Activated naive CD4-positive, alpha-beta T cell treated with anti-CD3 and anti-CD28 coated beads, Interleukin-2, amount 50 U/mL, for 24 hours (primary cell): ENCODE results near the gene UBALD1.

Experiments used
- H3K27ac Mint-ChIP-seq: one replicate; pipeline ENCODE4 v1.8.0; 2021; ENCODE audit warnings: mild to moderate bottlenecking, mixed read lengths
- H3K27me3 Mint-ChIP-seq: one replicate; pipeline ENCODE4 v1.8.0; 2021; ENCODE audit warnings: mixed read lengths
- H3K36me3 Mint-ChIP-seq: one replicate; pipeline ENCODE4 v1.8.0; 2021; ENCODE audit warnings: mixed read lengths
- H3K4me1 Mint-ChIP-seq: one replicate; pipeline ENCODE4 v1.8.0; 2021; ENCODE audit warnings: mixed read lengths
- H3K4me3 Mint-ChIP-seq: one replicate; pipeline ENCODE4 v1.8.0; 2021; ENCODE audit warnings: mild to moderate bottlenecking, mixed read lengths
- H3K9me3 Mint-ChIP-seq: one replicate; pipeline ENCODE4 v1.8.0; 2021; ENCODE audit warnings: mixed read lengths

Gene UBALD1

DNA sequence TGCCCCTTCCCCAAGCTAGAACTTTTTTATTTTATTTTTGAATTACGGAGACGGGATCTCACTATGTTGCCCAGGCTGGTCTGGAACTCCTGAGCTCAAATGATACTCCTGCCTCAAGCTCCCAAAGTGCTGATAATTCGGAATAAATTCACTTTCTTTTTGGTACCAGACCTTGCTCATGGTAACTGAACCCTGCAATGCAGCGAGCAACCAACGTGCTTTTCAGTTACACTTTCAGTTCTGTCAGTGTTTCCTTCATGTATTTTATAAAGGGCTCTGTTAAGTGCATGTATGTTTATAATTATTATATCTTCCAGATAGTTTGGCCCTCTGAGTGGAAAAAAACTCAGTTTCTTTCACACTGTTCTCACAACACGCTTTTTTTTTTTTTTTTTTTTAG, 44.6 kb downstream of the UBALD1 start:
- H3K36me3 Mint-ChIP-seq: no peaks in the 10 kb centered on the region
- H3K4me3 Mint-ChIP-seq: no peak overlapping the region
- H3K27ac Mint-ChIP-seq: no peak overlapping the region
- H3K27me3 Mint-ChIP-seq: no peaks in the 10 kb centered on the region
- H3K9me3 Mint-ChIP-seq: no peaks in the 10 kb centered on the region
- H3K4me1 Mint-ChIP-seq: no peaks in the 10 kb centered on the region

GRCh38 chr16:4566144-4566543, 48.5 kb downstream of the UBALD1 start:
- Mint-ChIP-seq H3K27me3 (no peaks in the 10 kb centered on the region), H3K9me3 (no peaks in the 10 kb centered on the region), H3K27ac (no peak overlapping the region), H3K4me3 (no peak overlapping the region), H3K36me3 (no peaks in the 10 kb centered on the region), H3K4me1 (no peaks in the 10 kb centered on the region)

- Mint-ChIP-seq H3K9me3 (no peaks in the 10 kb centered on the region), H3K27ac (no peak overlapping the region), H3K27me3 (no peaks in the 10 kb centered on the region), H3K4me1 (no peaks in the 10 kb centered on the region), H3K36me3 (no peaks in the 10 kb centered on the region), H3K4me3 (no peak overlapping the region)
These were observed 49.9 kb downstream of the UBALD1 start for GRCh38 chr16:4564661-4565267.

DNA sequence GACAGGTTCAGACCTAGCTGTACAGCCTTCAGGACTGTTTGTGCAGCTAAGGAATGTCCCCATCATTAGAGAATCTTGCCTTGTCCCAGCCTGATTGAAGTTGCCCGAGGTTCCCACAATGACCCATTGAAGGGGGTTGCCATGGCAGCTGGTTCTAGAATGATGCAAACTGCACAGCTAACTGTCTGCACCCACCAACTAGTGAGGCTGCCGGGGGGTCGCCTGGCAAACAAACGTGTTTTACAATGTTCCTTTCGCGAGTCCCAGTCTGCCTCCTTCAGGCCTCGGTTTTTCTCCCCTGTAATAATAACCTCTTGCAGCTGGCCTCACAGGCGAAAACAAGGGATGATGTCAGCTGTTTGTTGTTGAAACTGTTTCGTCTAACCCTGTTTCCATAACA, 53.1 kb downstream of the UBALD1 start:
- H3K27me3 Mint-ChIP-seq: no peaks in the 10 kb centered on the region
- H3K4me1 Mint-ChIP-seq: no peaks in the 10 kb centered on the region
- H3K36me3 Mint-ChIP-seq: no peaks in the 10 kb centered on the region
- no peaks in the 10 kb centered on the region for H3K9me3 Mint-ChIP-seq
- no peak overlapping the region for H3K4me3 Mint-ChIP-seq
- H3K27ac Mint-ChIP-seq: no peak overlapping the region
